ENCODE data around the gene SNHG17. TPM values are rescaled to one million over a fixed set of nuclear protein-coding genes. Genes with fewer than 3 reads are reported as not detected.
"Not testable (repeated sequence)": the region's sequence is repeated elsewhere in the genome, so short reads cannot be mapped to it uniquely, and the experiment has no call there.

SNHG17 gene
- total and polyA plus RNA-seq, 8 donors = 11.0 to 55.2 (median 29.6) TPM

- intact Hi-C loops (cut with DNase I; ENCODE audit: low total_unique reads) = no loop called here
- H3K9me3 ChIP-seq = no peaks in the 10 kb centered on the region
- no peaks in the 10 kb centered on the region for H3K36me3 ChIP-seq
- no peaks in the 10 kb centered on the region for H3K4me1 ChIP-seq
- no peak for DNase-seq
- no peak for TF ChIP-seq EP300 (IDR thresholded peaks at IDR 0.05)
- no peak for TF ChIP-seq POLR2A (IDR thresholded peaks at IDR 0.05)
- TF ChIP-seq CTCF (IDR thresholded peaks at IDR 0.05) = no peak
- TF ChIP-seq POLR2AphosphoS5 (IDR thresholded peaks at IDR 0.05) = no peak
- no peaks in the 10 kb centered on the region for H3K27me3 ChIP-seq
- WGBS, 5 donors = 65 to 70% (median 67%) methylated on average over 3 of the region's 3 CpGs
- no peak overlapping the region for H3K4me3 ChIP-seq
- no peak overlapping the region for H3K27ac ChIP-seq
Measured at GRCh38 chr20:38392356-38392755, 42.8 kb downstream of the SNHG17 start.

GRCh38 chr20:38387953-38388352 lies 47.2 kb downstream of the SNHG17 start:
- peaks cover 0 to 3% (median 0%) of the 10 kb centered on the region in 3 donors for H3K27me3 ChIP-seq
- no peaks in the 10 kb centered on the region for H3K4me1 ChIP-seq
- no peak overlapping the region for H3K4me3 ChIP-seq
- no peak for DNase-seq
- H3K27ac ChIP-seq = no peak overlapping the region
- no peaks in the 10 kb centered on the region for H3K9me3 ChIP-seq
- TF ChIP-seq POLR2AphosphoS5 (IDR thresholded peaks at IDR 0.05) = no peak
- TF ChIP-seq EP300 (IDR thresholded peaks at IDR 0.05) = no peak
- WGBS, 5 donors = 59 to 74% (median 70%) methylated on average over 4 of the region's 4 CpGs
- H3K36me3 ChIP-seq = no peaks in the 10 kb centered on the region
- intact Hi-C loops (cut with DNase I; ENCODE audit: low total_unique reads) = no loop called here

- WGBS, 5 donors = 61 to 69% (median 64%) methylated on average over 2 of the region's 2 CpGs
- intact Hi-C loops (cut with DNase I; ENCODE audit: low total_unique reads) = no loop called here
- Histone ChIP-seq H3K9me3 (no peaks in the 10 kb centered on the region), H3K27me3 (peaks cover 0 to 6% (median 0%) of the 10 kb centered on the region in 3 donors), H3K4me3 (no peak overlapping the region), H3K36me3 (no peaks in the 10 kb centered on the region), H3K27ac (no peak overlapping the region), H3K4me1 (no peaks in the 10 kb centered on the region)
- no peak for TF ChIP-seq EP300 (IDR thresholded peaks at IDR 0.05)
- TF ChIP-seq POLR2A (IDR thresholded peaks at IDR 0.05) = no peak
- TF ChIP-seq CTCF (IDR thresholded peaks at IDR 0.05) = no peak
- no peak for TF ChIP-seq POLR2AphosphoS5 (IDR thresholded peaks at IDR 0.05)
- no peak for DNase-seq
Measured at GRCh38 chr20:38386851-38387250, 48.3 kb downstream of the SNHG17 start.

GRCh38 chr20:38386004-38386403 lies 49.1 kb downstream of the SNHG17 start:
- DNase-seq = no peak
- no peak overlapping the region for H3K4me3 ChIP-seq
- H3K27me3 ChIP-seq = peaks cover 0 to 14% (median 0%) of the 10 kb centered on the region in 3 donors
- H3K36me3 ChIP-seq = no peaks in the 10 kb centered on the region
- H3K9me3 ChIP-seq = no peaks in the 10 kb centered on the region
- 76 to 83% (median 78%) methylated on average over 8 of the region's 8 CpGs for WGBS, 5 donors
- H3K27ac ChIP-seq = no peak overlapping the region
- H3K4me1 ChIP-seq = no peaks in the 10 kb centered on the region
- no peak for TF ChIP-seq CTCF (IDR thresholded peaks at IDR 0.05)
- TF ChIP-seq POLR2A (IDR thresholded peaks at IDR 0.05) = no peak
- TF ChIP-seq EP300 (IDR thresholded peaks at IDR 0.05) = no peak
- no peak for TF ChIP-seq POLR2AphosphoS5 (IDR thresholded peaks at IDR 0.05)
- intact Hi-C loops (cut with DNase I; ENCODE audit: low total_unique reads) = no loop called here

GRCh38 chr20:38383147-38383546 lies 52.0 kb downstream of the SNHG17 start:
- DNase-seq = no peak
- TF ChIP-seq POLR2AphosphoS5 (IDR thresholded peaks at IDR 0.05) (no peak), CTCF (IDR thresholded peaks at IDR 0.05) (no peak), EP300 (IDR thresholded peaks at IDR 0.05) (no peak), POLR2A (IDR thresholded peaks at IDR 0.05) (no peak)
- Histone ChIP-seq H3K27me3 (peaks cover 0 to 27% (median 0%) of the 10 kb centered on the region in 3 donors), H3K4me3 (no peak overlapping the region), H3K36me3 (no peaks in the 10 kb centered on the region), H3K9me3 (no peaks in the 10 kb centered on the region), H3K27ac (no peak overlapping the region), H3K4me1 (no peaks in the 10 kb centered on the region)
- intact Hi-C loops (cut with DNase I; ENCODE audit: low total_unique reads) = no loop called here
- WGBS, 5 donors = 72 to 87% (median 81%) methylated on average over 4 of the region's 4 CpGs

GRCh38 chr20:38377838-38378237 lies 57.3 kb downstream of the SNHG17 start:
- DNase-seq; H3K4me3 ChIP-seq; intact Hi-C loops (cut with DNase I; ENCODE audit: low total_unique reads); H3K27ac ChIP-seq; H3K4me1 ChIP-seq; H3K9me3 ChIP-seq; H3K36me3 ChIP-seq: not testable (repeated sequence)
- peaks cover 0 to 24% (median 0%) of the 10 kb centered on the region in 3 donors for H3K27me3 ChIP-seq
- 76 to 81% methylated on average over 5 of the region's 5 CpGs; no CpG with 5 or more reads in 3 of the 5 donors for WGBS, 5 donors

All from stomach (tissue), 9 donors.